Cardiac muscle cell (in vitro differentiated cells and primary cell): ENCODE data around the gene THAP5. TPM values are rescaled to one million over a fixed set of nuclear protein-coding genes. Genes with fewer than 3 reads are reported as not detected.

Experiments used
- DNase-seq, 2 donors: peaks; one replicate each; pipeline versions ENCODE4 v3.0.0 to v3.0.0-alpha.2; 2010 to 2017; ENCODE audit warnings: low read depth in 1 of 2, low spot score in 1 of 2
- H3K27ac ChIP-seq: fragments of 200-600 bp; sonication (generic); 2 replicates; pipeline ENCODE4 v1.5.1; 2016
- H3K27me3 ChIP-seq: fragments of 200-600 bp; sonication (generic); 2 replicates; pipeline ENCODE4 v1.6.0; 2016; ENCODE audit warnings: control low read depth
- H3K36me3 ChIP-seq: fragments of 200-600 bp; sonication (generic); 2 replicates; pipeline ENCODE4 v1.5.1; 2016; ENCODE audit warnings: control low read depth
- H3K4me1 ChIP-seq: fragments of 200-600 bp; sonication (generic); 2 replicates; pipeline ENCODE4 v1.8.1; 2017; ENCODE audit warnings: low read depth, mild to moderate bottlenecking, mixed run types
- H3K4me3 ChIP-seq: fragments of 200-600 bp; sonication (generic); 2 replicates; pipeline ENCODE4 v1.5.1; 2016; ENCODE audit warnings: mild to moderate bottlenecking
- H3K9me3 ChIP-seq: fragments of 200-600 bp; sonication (generic); 2 replicates; pipeline ENCODE4 v1.5.1; 2017; ENCODE audit warnings: low read depth, mild to moderate bottlenecking, control low read depth
- polyA plus RNA-seq: library from polyadenylated mRNA; unstranded; fragments of >200 nt; fragmentation: Nextera tagmentation; extraction: Ambion mirVana; gene quantifications from 2 replicates; pipeline ENCODE4 v1.2.1, GENCODE V29; 2016
- total RNA-seq: library from RNA; depleted of rRNA; stranded (reverse); fragments of >200 nt; gene quantifications from 2 replicates; pipeline ENCODE4 v1.2.3, GENCODE V29; 2016
- TF ChIP-seq, protein P1 (sequence below): IDR thresholded peaks from 2 replicates; pipeline ENCODE4 v1.5.1; 2012; ENCODE audit warnings: low read depth, mild to moderate bottlenecking, low read length

THAP5 gene
- total and polyA plus RNA-seq, 2 experiments from 2014 or later: 20.2 to 24.1 TPM

- Histone ChIP-seq H3K9me3 (no peaks in the 10 kb centered on the region), H3K27ac (no peak overlapping the region), H3K27me3 (no peaks in the 10 kb centered on the region), H3K4me3 (no peak overlapping the region), H3K4me1 (peaks cover 5% of the 10 kb centered on the region), H3K36me3 (no peaks in the 10 kb centered on the region)
- TF ChIP-seq, protein P1, sequence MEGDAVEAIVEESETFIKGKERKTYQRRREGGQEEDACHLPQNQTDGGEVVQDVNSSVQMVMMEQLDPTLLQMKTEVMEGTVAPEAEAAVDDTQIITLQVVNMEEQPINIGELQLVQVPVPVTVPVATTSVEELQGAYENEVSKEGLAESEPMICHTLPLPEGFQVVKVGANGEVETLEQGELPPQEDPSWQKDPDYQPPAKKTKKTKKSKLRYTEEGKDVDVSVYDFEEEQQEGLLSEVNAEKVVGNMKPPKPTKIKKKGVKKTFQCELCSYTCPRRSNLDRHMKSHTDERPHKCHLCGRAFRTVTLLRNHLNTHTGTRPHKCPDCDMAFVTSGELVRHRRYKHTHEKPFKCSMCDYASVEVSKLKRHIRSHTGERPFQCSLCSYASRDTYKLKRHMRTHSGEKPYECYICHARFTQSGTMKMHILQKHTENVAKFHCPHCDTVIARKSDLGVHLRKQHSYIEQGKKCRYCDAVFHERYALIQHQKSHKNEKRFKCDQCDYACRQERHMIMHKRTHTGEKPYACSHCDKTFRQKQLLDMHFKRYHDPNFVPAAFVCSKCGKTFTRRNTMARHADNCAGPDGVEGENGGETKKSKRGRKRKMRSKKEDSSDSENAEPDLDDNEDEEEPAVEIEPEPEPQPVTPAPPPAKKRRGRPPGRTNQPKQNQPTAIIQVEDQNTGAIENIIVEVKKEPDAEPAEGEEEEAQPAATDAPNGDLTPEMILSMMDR: no peak
- DNase-seq: no peak
These were observed 41.8 kb upstream of the THAP5 start for GRCh38 chr7:108611268-108611667.

DNA sequence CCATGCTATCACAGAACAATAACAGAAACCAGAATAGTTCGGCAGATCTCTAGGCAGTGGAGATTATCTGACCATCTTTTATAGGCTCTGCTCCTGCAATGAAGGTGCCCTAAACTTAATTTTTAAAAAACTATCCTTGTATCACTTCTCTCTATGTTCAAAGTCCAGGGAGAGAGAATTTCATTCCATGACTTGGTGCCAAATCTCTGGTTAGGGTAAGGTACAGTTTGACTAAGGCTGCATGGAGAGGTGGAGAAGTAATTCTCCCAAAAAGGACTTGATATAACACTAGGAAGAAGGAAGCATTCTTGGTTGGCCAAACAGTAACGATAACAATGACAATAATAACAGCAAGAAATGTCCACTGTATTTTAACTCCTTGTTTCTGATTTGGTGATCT is 40.1 kb upstream of the THAP5 start:
- TF ChIP-seq, protein P1: no peak
- H3K27ac ChIP-seq: no peak overlapping the region
- H3K36me3 ChIP-seq: no peaks in the 10 kb centered on the region
- no peak overlapping the region for H3K4me3 ChIP-seq
- H3K9me3 ChIP-seq: no peaks in the 10 kb centered on the region
- no peaks in the 10 kb centered on the region for H3K27me3 ChIP-seq
- no peak for DNase-seq
- H3K4me1 ChIP-seq: peaks cover 5% of the 10 kb centered on the region

DNA sequence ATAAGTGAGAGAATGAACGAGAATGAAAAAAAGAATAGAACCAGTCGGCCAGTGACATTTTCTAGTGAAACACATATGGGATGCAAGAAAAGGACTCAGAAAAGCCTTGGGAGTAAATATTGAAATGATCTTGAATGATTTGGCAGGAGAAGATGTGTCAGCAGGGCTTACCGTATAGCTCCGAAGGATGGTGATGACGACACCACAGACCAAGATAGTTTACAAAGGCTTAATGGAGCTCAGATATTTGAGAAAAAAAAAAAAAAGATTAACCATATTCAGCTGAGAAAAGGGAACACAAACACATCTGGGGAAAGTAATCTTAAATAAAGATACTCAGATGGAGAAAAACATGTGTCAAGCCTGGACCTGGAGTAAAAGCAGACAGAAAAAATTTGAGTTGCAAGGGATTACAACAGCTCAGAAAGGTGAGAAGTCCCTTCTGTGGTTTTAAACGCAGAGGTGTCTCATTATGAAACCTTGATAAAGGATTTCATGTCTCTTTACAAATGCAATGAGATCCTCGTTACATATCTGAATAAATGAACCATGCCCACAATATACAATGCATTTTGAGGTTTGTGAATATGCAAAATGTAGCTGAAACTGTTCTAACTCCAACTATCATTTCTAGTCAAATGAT is 36.2 kb upstream of the THAP5 start:
- Histone ChIP-seq H3K27ac (no peak overlapping the region), H3K9me3 (no peaks in the 10 kb centered on the region), H3K36me3 (no peaks in the 10 kb centered on the region), H3K27me3 (no peaks in the 10 kb centered on the region), H3K4me1 (no peaks in the 10 kb centered on the region), H3K4me3 (no peak overlapping the region)
- TF ChIP-seq, protein P1: no peak
- no peak for DNase-seq

DNA sequence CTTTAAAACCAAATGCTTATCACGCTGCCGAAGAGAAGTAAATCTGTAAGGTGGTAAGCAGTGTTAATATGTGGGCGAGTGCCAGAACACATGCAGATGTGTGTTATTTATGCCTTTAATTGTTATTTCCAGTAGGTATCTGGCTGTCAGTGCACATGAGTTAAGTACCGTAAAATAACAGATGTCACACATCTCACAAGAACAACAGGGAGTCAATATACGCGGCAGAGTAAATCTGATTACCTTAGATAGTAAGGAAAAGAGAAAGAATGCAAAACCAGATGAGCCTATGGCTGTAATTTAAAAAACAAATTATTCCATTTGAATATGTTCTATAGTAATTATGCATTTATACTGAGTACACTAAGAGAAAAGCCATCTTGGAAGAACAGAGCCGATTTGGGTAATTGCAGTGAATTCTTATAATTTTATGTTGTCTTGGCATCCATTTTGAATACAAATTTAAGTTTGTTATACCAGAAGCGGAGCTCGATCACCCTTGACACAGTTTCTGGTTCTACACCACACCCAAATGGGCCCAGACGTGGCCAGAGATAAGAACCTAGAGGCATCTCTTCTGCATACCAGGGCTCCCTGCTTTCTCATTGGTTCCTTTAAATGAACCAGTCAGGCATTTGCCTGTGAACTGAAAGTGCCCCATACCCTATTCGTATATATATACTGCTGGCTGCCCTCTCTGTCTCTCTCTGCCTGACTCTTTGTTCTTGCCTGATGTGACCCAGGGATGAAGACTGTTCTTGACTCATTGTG is 35.0 kb upstream of the THAP5 start:
- no peak for DNase-seq
- Histone ChIP-seq H3K27ac (no peak overlapping the region), H3K4me1 (no peaks in the 10 kb centered on the region), H3K27me3 (no peaks in the 10 kb centered on the region), H3K9me3 (no peaks in the 10 kb centered on the region), H3K4me3 (no peak overlapping the region), H3K36me3 (no peaks in the 10 kb centered on the region)
- TF ChIP-seq, protein P1: no peak

DNA sequence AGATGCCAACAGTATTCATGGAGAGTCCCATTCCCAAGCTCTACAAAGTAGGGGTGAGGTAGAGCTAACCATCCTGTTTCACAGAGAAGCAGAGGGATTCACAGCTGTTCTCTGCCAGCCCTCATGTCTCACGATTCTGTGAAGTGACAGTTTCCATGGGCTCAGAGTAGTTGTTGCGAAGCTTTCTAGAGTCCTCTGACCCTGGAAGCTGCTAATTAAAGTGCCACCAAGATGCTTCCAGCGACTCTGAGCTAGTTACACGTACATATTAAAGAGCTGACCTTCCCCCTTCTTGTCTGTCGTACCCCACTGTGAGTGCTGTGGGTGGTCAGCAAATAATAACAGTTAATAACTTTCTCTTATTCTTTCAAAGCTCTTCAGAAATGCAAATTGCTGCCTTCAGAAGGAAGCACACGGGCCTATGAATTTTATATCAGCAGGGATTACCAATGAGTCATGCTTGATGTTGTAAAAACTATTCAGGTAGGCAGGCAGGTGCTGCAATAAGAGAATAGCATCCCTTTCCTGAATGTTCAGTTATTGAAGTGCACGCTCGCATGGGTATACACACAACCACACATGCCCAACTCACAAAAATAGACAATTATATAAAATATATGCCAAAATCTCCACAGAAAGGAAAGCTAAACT is 34.3 kb upstream of the THAP5 start:
- H3K9me3 ChIP-seq: no peaks in the 10 kb centered on the region
- no peaks in the 10 kb centered on the region for H3K36me3 ChIP-seq
- no peak overlapping the region for H3K4me3 ChIP-seq
- TF ChIP-seq, protein P1: no peak
- H3K27me3 ChIP-seq: no peaks in the 10 kb centered on the region
- H3K27ac ChIP-seq: no peak overlapping the region
- no peak for DNase-seq
- H3K4me1 ChIP-seq: no peaks in the 10 kb centered on the region
